CD4-positive, alpha-beta T cell treated with Interleukin-6 for 4 hours (primary cell): Measurements from ENCODE around the gene FZD8.

ENCODE experiments used
- DNase-seq: peaks from one replicate; pipeline ENCODE4 v3.0.0-alpha.2; 2020; ENCODE audit warnings: mixed read lengths

The FZD8 gene

DNA sequence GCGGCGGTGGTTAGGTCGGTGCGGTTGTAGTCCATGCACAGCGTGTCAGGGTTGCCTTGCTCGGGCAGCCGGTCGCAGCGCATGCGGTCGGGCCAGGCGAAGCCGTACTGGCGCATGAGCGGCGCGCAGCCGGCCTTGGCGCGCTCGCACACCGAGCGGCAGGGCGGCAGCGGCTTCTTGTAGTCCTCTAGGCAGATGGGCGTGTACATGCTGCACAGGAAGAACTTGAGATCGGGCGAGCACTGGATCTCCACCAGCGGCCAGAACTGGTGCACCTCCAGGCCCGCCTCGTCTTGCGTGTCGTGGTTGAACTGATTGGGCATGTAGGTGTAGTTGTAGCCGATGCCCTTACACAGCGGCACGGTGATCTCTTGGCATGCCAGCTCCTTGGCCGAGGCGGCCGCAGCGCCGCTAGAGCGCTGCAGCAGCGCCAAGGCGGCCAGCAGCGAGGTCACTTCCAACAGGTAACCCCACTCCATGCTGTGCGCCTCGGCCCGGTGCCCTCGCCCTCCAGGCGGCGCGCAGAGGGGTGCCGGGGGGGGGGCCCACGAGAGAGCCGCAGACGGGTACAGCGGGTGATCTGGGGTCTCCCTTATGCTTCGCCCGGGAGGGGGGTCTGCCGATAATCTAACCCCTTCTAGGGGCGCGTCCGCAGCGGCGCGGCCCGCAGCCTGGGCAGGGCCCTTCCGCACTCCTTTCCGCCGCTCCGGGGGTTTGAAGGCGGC lies 983 bp downstream of the FZD8 start:
- peak; percentile 48 for DNase-seq

DNA sequence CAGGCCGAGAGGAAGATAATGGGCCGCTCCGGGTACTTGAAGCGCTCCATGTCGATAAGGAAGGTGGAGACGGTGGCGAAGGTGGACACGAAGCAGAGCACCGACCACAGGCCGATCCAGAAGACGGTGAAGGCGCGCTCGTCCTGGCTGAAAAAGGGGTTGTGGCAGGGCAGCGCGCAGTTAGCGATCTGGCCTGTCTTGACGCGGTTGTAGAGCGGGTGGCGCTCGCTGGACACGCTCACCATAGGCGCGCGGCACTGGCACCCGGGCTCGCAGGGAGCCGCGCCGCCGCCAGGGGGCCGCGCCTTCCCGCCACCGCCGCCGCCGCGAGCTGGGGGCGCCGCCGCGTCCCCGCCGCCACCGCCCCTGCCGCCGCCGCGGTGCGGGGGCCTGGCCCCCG lies 1.6 kb downstream of the FZD8 start:
- DNase-seq = peak; percentile 39

DNA sequence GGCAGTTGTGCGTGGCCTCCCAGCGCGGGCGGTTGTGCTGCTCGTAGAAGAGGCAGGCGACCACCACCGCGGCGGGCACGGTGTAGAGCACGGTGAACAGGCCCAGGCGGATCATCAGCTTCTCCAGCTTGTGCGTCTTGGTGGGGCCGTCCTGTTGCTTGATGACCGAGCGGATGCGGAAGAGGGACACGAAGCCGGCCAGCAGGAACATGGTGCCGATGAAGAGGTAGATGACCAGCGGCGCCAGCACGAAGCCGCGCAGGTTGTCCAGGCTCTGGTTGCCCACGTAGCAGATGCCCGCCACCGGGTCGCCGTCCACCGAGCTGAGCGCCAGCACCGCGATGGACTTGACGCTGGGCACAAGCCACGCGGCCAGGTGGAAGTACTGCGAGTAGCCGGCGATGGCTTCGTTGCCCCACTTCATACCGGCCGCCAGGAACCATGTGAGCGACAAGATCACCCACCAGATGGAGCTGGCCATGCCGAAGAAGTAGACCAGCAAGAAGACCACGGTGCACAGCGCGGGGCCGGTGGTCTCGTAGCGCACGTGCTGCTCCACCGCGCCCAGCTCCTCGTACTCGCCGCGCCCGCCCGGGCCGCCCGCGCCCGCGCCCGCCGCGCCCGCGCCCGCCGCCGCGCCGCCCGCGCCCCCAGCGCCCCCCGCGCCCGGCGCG lies 2.2 kb downstream of the FZD8 start:
- no peak for DNase-seq

DNA sequence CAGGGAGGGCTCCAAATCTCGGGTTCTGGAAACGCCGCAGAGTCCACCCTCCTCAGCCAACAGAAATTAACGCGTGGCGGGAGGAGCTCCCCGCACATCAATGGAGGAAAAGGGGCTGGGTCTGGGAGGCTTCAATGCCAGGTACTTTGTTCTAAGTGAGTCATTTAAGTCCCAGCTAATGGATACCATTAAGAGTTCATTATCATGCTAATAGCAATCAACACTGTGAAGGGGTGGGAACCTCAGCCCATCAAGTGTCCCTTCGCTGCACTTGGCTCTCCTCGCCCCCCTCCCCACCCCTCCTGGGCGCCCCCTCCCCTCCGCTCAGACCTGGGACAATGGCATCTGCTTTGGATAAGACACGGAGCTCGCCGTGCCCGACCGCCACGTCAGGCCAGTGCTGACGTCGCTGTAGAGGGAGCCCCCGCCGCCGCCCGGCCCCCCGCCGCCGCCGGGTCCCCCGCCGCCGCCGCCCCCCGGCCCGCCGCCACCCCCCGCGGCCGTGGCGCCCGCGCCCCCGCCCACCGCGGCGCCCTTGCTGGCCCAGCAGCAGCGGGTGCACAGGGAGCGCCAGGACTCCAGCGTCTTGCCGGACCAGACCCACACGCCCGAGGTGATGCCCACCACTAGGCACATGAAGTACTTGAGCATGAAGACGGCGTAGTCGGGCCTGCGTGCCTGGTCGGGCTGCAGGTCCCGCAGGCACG lies 2.9 kb downstream of the FZD8 start:
- DNase-seq = no peak

DNA sequence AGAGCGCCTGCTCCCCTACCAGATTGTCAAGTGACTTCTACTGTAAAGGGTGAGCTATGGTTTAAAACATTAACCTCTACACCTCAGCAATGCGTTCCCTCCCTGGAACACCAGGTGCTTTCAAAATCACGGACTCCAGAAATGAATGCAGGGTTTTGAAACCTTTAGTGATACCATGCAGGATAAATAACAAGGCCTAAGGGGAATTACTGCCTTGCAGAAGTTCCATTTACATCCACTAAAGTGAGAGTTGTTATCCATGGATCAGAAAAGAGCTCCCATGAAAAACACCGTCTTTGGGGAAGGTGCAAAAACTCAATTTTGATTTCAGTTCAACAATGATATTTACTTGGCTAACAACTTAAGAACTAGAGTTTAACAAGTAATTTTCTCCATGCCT lies 4.0 kb downstream of the FZD8 start:
- DNase-seq = no peak

DNA sequence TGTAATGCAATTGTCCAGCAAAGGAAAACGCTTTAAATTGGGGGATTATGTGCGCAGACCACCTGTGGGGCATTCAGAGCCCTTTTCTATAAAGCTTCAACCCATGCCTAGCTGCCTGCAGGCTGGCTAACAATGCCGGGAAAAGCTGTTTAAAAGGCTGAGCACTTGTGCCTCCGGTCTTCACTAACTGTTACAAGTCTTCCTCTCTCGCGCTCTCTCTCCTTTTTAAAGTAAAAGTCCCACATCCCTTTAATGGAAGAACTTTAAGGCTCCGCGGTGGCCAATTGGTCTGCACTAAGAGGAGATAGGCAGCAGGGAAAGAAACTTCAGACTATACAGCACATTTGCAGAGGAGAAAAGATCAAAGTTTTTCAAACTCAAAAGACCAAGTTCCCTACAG lies 4.6 kb downstream of the FZD8 start:
- DNase-seq = no peak

DNA sequence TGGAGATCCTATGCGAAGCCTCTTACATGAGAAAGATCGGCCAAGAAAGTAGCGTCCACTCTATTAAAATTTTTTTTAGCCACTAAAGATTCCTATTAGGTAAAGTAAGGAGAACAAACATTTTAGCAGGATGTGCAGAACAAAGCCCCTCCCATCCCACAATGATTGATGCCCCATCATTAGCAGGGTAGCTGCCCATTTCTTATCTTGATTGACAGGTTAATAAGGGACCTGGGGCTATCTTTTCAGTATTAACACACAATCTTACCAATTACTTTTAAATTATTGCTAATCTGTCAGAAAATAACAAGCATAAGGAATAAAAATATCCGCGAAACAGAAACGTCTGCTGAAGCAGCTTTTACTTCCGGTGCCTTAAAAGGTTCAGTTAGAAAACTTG lies 5.1 kb downstream of the FZD8 start:
- no peak for DNase-seq

DNA sequence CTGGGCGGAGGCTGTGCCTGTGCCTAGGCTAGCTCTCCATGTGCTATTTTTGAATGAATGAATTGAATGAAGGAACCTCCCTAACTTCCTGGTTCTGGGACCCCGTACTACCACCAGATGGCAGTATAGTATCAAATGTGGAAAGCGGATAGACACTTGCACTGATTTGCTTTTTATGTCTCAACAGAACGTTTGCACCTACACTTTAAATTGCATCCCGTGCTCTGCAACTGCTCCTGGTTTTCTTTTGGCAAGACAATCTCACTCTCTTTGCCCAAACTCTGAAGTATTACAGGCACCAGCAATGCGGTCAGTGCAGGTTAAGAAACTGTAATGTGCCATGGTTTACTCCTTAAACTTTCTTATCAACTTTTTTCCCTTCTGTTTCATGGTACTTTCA lies 6.5 kb downstream of the FZD8 start:
- peak; percentile 40 for DNase-seq

DNA sequence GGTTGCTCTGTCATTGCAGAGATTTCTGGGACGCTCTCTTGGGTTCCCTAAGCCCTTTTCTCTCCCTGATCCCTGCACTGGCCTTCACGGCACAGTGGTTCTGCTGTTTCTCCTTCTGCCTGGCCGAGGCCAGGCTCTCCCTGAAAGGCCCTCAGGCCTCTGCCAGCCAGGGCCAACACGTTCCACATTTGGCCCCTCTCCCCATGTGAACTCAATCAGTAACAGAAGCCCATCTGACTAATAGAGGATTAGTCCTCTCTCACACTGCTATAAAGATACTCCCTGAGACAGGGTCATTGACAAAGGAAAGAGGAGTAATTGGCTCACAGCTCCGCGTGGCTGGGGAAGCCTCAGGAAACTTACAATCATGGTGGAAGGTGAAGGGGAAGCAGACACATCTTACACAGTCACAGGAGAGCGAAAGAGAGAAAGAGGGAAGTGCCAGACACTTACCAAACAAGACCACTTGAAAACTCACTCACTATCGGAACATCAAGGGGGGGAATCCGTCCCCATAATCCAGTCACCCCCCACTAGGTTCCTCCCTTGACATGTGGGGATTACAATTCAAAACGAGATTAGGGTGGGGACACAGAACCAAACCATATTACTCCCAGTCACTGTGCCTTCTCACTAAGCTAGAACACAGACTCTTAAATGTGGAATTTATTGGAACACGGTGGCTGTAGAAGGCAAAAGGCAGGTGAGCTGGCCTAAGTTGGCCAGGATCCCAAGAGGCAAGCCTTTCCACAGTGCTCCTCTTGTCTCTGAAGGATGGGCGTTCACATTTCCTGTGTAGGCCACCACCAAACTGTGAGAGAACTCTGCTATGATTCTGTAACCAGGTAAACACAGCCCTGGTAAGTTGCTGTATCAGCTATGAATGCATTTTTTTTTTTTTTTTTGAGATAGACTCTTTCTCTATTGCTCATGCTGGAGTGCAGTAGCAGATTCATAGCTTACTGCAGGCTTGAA lies 8.8 kb downstream of the FZD8 start:
- DNase-seq = no peak

DNA sequence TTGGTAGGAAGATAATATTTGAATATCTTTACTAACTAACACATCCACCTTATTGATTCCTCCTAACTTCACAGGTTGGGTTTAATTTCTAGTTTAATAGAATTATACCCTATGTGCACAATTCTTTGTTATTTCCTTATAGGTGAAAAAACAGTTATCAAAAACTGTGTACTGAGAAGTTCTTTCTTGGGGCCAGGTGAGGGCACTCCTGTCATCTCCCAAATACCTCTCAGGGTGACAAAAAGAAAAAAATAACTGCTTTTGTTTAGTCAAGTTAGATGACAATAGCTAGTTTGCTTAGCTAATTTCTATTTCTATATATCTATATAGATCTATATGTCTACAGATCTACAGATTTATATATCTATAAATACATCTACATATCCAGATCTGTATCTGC lies 10.1 kb downstream of the FZD8 start:
- no peak for DNase-seq

DNA sequence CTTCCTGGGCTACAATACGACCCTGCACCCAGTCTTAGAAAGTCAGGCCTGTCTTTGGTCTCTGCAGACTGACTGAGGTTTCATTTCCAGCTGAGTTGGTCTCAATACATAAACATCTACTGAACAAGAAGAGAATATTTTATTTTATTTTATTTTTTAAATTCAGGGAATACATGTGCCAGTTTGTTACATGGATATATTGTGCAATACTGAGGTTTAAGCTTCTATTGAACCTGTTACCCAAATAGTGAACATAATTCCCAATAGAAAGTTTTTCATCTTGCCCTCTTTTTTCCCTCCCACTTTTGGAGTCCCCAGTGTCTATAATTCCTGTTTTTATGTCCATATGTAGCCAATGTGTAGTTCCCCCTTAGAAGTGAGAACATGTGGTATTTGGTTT lies 10.7 kb downstream of the FZD8 start:
- no peak for DNase-seq

DNA sequence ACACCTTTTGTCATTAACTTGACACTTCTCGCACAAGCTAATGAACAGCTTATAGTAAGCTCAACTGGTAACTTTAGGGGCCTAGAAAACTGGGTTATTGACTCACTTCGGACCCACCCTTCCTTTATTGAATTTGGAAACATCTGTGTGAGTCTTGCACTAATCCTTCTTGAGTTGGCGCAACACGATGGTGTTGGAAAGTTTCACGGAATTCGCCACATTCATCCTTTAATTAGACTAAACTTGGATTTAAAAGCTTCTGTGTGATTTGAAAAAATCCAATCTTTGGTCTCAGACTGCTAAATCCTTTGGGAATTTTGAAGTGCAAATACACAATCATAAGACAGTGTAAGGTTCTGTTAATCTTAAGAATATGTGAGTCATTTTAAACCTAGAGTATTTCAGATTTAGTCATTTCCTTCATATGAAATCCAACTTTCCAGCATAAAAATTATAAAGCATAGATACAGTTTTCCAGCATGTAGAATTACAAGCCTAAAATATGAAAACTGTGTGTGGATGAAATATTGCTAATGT lies 15.1 kb downstream of the FZD8 start:
- DNase-seq = no peak

DNA sequence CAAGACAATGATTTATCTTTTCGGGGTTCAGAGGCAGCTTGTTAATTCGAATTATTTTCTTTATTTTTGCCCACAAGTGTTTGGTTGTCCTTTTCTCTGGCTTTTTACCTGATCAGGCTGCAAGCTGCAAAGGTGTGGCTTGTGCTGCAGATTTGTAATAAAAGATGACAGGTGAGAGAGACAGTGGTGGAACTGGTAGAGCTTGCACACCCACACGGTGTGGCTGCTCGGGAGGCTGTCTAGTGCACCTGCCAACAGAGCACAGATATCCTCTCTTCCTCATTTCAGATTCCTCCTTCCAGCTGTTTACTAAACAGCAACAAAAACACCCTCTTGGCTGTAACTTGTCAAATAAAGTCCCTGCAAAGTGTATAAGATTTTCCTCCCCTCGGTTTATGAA lies 27.8 kb downstream of the FZD8 start:
- DNase-seq = no peak

DNA sequence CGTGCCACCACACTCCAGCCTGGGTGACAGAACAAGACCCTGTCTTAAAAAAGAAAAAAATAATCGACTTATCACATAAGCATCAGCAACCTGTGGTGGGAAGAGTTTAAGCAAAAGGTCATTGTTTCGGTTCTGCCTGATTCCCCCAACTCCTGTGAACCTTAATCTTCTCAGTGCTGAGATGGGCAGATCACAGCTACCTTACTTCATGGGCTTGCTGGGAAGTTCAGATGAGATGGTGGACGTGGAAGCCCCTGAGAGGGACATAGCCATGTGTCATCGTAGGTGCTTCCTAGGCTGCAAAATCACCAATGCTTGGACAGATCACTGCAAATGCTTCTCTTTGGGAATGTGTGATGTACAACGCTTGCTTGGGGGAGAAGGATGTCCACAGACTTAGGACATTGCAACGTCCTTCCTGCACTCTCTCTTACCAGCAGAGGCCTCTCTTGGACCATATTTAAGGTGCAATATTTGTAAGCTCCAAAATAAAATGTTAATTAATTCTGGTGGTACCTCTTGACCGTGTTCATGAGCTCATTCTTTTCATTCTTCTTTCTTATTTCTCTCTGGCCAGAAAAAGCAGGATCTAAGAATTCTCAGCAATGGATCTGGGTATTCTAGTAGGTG lies 28.4 kb downstream of the FZD8 start:
- no peak for DNase-seq

DNA sequence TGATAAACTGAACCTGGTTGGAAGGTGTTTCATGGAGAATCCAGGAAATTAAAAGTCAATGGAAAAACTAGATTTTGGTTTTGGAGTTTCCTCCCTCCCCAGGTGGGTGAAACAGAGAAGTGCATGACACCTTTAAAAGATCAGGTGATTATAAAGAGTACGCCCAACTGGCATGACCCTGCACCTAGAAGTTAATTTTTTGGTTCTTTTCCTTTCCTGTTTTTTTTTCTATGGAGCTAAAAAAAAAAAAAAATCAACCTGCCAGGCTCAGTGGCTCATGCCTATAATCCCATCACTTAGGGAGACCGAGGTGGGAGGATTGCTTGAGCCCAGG lies 29.0 kb downstream of the FZD8 start:
- no peak for DNase-seq

DNA sequence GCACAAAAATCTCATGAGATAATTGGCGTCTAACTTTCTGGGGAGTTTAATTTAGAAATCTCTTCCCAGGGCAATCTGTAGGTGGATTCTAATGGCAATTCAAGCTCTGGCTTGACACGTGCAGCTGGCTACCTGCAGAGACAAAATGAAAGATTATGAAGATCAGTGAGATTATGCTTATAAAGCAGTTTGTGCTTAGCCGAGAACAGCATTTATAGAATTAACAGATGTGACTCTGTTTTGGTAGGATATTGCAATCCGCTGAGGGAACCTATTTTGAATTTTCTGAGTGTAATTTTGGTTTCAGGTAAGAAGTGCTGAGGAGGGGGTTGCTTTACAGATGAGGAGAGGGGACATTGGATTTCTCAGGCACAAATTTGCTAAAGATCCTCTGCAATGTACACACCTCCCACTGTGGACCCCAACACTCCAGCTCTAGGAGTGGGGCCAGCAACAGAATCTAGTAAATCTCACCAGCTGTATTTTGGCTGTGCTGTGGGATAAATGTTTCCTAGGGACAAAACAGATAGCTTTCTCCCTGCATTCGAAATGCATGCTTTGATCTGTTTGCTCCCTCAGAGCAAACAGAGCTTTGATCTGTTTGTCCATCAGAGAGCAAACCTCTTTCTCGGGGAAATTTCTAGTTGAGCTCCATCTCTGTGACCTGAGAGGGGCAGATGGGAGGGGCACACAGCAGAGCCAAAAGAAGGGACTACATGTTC lies 29.6 kb downstream of the FZD8 start:
- no peak for DNase-seq

DNA sequence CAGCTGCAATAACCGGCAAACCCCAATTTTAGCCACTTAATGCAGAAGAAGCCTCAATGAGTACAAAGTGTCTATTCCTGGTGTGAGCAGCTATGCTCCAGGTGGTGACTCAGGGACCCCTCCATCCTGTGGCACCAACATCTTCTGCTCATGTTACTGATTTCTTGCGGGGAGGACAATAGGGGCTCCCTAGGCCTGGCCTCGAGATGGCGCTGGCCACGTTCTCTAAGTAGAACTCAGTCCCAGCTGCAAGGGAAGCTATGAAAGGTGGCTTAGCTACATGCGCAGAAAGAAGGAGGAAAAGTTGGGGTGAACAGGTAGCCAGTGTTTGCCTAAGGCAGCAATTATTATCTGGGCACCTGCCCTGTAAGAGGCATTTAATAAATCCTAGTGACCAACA lies 30.3 kb downstream of the FZD8 start:
- DNase-seq = no peak

DNA sequence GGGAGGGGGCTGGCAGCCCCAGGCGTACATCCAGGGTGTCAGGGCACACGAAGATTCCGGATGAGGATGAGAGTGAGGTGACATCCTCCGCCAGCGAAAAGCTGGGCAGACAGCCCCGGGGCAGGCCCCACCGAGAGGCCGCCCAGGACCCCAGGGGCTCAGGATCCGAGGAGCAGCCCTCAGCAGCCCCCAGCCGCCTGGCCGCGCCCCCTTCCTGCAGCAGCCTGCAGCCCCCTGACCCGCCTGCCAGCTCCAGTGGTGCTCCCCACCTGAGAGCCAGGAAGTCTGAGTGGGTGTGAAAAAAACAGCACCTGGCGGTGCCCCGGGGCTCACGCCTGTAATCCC lies 33.8 kb downstream of the FZD8 start:
- no peak for DNase-seq

DNA sequence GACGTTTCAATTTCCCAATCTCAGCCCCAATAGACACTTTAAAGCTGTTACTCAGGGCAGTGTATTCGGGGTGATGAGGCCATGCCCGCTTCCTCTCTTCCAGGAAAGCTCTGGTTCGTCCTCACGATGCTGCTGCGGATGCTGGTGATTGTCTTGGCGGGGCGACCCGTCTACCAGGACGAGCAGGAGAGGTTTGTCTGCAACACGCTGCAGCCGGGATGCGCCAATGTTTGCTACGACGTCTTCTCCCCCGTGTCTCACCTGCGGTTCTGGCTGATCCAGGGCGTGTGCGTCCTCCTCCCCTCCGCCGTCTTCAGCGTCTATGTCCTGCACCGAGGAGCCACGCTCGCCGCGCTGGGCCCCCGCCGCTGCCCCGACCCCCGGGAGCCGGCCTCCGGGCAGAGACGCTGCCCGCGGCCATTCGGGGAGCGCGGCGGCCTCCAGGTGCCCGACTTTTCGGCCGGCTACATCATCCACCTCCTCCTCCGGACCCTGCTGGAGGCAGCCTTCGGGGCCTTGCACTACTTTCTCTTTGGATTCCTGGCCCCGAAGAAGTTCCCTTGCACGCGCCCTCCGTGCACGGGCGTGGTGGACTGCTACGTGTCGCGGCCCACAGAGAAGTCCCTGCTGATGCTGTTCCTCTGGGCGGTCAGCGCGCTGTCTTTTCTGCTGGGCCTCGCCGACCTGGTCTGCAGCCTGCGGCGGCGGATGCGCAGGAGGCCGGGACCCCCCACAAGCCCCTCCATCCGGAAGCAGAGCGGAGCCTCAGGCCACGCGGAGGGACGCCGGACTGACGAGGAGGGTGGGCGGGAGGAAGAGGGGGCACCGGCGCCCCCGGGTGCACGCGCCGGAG lies 34.4 kb downstream of the FZD8 start:
- no peak for DNase-seq

DNA sequence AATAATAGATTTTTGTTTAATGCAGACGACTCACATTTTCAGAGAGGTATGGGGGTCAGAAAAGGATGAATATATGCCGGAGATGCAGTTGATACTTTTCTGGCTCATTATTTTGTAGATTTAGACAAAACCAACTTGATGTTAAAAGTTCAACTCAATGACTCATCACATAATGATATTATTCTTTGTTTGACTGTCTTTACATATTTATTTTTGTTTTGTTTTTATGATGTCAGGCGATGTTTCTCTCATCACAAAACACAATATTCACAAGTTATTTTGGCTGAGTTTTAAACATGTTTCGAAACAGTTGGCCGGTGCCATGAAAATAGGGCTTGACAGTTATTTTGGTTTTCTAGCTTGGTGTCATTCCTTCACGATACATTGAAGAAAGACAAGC lies 35.7 kb downstream of the FZD8 start:
- no peak for DNase-seq

DNA sequence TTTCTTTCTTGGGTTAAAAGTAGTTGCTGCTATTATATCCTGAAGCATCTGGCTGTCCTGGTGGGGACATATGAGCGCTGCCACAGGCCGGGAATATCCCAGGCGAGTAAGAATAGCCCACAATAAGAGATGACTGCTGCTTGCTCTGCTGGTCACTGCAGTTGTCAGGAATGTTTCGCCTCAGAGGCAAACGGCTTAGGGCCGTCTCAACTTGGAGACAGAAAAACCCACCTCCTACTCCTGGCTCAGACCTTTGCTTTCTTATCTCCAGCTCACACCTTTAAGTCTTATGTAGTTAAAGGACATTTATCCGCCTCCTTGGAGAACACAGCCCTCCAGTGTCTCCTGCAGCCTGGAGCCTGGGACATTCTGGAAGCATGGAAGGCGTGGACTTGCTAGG lies 36.9 kb downstream of the FZD8 start, which contains the start of gene GJD4:
GJD4 (plus strand) TSS at position 151 of the 400 bp plus-strand sequence; CDS start at position 378, 227 bp downstream.
- no peak for DNase-seq
